GM21360 (cell line): ENCODE data around the gene DPF3.

Experiments used
- ATAC-seq: cut with Tn5 transposase; IDR thresholded peaks from one replicate; pipeline ENCODE4 v1.9.1; 2021; ENCODE audit warnings: mild to moderate bottlenecking, moderate library complexity; ENCODE audit not compliant: unreplicated experiment

Gene DPF3

DNA sequence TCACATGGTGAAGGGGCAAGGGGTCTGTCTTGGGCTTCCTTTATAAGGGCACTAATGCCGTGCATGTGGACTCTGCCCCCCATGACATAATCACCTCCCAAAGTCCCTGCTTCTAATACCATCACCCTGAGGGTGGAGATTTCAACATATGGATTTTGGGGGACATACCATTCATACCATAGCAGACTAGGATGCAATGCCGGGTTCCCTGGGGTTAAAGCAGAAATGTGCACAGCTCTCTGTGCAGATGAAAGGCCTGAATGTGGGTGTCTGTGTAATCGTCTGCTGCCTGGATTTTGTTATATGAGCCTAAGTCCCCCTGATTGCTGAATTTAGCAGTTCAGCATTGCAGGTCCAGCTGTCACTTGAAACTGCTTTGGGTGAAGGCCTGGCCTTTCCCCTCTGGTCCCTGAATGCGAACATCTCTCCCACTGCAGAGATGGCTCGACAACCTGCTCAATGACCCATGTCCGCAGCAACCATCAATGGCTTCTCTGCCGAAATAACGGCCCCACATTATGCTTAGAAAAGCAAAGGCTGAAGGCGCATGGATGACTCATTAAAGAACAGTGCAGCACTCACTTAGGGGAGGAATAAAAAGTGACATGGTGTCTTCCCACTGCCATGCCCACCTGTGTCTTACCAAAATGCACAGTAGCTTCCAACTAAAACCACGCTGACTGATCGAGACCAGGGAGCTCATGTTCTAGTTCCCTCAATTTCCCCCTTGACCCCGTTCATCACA is 286.3 kb downstream of the DPF3 start:
- ATAC-seq, result no peak

DNA sequence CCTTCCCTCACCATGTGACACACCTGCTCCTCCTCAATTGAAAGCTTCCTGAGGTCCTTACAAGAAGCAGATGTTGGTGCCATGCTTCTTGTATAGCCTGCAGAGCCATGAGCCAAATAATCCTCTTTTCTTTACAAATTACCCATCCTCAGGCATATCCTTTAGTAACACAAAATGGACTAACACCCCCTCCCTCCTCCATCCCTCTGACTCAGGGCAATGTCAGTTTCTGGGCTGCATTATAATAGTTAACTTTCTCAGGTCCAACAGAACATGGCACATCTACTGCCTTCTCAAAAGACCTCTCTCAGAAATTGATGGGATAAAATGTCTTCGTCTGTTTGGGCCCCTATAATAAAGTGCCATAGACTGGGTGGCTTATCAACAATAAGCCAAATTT is 287.0 kb downstream of the DPF3 start:
- no peak for ATAC-seq

GRCh38 chr14:72605921-72606220 is 288.0 kb downstream of the DPF3 start:
- no peak for ATAC-seq

DNA sequence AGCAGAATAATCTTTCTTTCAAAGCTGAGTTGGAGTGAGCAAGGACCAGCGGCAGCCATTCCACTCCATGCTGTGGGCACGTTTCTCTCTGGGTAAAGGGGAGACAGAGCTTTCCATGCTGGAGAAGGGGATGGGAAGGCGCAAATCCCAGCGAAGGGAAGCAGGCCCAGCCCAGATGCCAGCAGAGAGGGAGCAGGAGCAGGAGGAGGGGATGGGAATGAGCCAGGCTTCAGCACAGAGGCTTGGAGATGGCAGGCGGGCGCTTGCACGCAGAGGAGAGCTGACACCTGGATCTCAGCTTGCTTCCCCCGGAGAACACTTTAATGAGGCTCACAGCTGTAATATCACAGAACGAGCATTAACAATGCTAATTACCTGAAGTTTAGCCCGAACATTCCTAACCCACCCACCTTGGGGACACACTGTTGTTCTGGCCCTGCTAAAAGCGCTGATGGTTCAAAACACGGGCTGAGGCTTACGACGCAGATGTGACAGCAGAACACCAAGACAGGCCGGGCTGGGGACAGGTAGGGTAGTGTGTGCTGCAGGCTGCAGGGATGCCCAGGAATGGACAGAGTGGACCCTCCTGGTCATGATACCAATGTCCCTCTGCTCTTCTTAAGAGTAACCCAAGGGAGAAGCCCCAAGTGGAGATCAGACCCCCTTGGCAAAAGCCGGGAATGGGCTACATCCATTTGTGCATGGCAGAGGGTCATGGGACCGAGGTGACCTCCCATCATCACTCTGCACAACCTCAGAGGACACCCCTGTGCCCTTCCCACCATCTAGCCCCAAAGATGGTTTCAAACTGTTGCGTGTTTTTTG is 288.6 kb downstream of the DPF3 start:
- no peak for ATAC-seq

DNA sequence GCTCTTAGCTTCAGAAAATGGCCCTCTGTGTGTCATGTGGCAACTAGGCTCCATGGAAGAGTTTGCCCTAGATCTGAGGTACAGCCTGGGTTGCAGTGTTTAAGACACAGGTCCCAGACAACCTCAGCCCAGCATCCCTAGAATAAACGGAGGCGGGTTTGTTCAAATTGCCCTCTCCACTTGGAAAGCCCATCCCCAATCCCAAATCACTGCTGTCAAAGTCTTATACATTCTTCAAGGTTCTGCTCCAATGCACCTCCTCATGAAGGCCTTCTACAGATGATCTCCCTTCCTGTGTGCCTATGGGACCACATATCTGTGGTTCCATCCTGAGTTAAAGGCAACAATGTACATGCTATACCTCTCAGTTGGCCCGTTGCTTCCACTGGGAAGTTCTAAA is 289.8 kb downstream of the DPF3 start:
- no peak for ATAC-seq

DNA sequence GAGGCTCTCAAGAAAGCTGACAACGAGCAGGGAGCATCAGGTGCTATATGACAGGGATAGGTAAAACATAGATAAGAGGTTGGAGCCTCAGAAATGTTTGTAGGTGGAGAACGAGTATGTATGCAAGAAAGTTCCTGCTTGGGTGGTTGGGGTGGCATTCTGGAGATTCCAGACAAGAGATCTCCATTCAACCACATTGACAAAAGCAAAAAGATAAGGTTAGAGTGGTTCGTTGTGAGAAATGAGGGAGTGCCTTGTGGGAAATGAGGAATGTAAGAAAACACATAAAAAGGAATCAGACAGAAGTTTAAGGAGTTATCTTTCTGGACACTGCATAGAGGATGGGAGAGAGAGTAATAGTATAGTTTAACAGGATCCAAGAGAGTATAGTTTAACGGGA is 290.3 kb downstream of the DPF3 start:
- ATAC-seq, result no peak

- ATAC-seq, result no peak
Measured at GRCh38 chr14:72600551-72601330, 293.2 kb downstream of the DPF3 start.

GRCh38 chr14:72599579-72600470 is 294.1 kb downstream of the DPF3 start:
- no peak for ATAC-seq

GRCh38 chr14:72598306-72598705 is 295.6 kb downstream of the DPF3 start:
- ATAC-seq, result no peak

DNA sequence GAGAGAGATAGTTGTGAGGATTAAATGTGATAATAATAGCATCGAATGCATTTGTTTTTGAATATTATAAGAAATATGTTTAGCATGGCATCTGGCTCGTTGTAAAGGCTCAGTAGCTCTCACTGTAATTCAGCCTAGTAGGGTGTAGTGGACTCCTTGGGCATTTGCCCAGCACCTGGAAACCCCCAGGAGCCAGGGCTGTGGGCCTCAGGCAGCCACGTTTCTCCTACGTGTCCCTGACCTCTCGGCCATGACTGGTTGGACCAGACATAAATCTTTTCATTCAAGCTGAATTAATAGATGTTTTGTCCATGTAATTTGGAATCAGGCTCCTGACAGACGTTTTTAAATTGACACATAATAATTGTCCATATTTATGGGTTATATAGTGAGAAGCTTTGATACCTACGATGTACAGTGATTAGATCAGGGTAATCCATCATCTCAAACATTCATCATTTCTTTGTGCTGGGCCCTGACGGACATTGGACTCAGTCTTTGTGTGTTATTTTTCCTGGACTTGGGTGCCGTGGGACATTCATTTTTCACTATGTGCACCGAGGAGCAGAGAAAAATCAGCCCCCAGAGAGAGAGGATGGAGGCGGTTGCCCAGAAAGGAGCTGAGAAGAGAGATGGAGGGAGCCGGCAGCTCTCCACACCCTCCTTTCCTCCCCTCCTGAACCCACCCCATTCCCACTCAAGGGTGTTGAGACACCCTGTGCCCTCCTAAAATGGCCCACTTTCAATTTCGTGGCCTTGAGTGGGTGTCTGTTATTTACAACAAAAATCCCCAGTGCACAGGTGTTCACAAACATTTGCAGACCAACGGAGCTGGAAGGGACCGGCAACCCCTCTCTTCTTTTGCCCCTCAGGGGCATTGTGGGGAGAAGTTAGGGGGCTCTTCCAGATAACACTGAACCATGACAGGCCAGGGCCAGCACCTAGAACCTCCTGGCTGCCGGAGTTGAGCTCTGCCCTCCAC is 296.4 kb downstream of the DPF3 start:
- no peak for ATAC-seq

DNA sequence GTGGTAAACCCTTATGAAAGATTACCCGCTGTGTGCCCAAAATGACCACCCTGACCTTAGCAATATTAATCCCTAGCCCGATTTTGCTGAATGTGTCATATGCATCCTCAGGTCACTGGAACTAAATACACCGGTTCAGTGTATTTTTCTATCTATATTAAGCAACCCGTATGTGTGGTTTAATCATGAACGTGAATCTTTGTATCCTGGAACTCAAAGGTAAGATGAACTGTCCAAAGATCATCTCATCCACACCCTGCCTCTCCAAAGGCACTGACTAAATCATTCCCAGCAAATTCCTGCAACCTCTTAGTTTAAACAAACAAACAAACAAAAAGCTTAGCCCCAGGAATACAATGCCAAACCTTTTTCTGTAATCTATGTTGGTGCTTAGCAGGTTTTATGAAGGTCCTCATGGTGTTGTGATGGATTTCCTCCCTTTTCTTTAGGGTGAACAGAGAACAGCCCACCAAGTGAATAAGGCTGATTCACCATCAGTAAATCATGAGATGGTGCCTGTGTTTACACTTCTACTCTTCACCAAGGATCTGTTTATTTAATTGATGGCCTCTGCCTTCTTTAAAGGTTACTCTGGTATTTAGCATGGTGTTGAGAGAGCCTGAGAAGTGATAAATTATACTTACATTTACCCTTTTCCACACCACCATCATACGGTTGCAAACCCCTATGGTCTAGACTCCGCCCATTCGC is 298.6 kb downstream of the DPF3 start:
- ATAC-seq, result no peak

DNA sequence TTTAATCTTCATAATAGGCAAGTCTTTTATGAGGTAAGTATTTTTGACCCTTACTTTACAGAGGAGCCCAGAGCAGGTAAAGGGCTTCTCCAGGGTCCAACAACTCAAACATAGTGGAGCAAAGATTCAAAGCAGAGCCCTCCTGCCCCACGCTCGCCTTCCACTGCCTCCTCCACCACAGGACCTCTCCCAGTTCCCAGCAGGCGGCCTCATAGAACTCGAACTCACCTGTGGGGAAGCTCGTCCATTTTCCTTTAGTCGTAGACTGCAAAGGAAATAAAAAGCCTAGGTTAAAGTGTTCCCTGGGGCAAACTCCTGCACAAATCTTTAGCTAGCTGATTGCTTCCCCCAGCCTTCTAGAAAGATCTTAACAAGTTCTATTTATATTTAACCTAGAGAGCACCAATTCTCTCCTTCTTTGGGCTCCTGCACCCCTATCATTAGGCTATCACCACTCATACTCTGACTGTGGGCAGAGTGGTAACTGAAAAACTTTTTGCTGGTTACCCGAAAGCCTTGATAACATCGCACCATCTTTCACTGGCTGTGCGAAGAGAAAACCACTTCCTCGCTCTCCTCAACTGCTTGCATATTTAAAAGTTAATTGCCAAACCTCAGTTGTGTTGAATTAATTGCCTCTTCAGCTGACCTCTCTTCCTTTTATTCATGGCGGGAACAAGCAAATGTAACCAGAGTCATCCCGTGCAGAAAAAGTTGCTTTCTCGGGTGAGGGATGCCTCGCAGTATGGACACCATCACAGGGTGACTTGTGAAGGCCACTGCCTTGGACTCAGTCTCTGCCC is 299.6 kb downstream of the DPF3 start:
- ATAC-seq, result no peak

DNA sequence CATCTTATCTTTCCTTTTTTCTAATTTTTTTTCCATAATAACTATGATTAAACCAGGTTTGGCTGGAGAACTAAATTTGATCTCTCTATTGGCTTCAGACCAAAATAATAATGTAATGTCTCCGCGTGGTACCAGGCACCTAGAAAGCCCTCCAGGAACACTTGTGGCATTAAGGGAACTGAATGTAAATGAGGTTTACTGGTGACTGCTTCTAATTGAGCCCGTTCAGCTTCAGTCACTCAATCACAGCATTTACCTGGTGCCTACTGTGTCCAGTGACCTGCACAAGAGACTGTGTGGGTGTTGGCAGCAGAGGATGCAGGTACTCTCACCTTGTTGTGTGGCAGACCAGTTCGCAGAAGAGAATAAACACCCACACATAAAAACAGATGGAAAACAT is 302.5 kb downstream of the DPF3 start:
- ATAC-seq, result no peak

GRCh38 chr14:72590577-72590976 is 303.3 kb downstream of the DPF3 start:
- no peak for ATAC-seq

- ATAC-seq, result no peak
Measured at GRCh38 chr14:72589652-72590051, 304.2 kb downstream of the DPF3 start.

DNA sequence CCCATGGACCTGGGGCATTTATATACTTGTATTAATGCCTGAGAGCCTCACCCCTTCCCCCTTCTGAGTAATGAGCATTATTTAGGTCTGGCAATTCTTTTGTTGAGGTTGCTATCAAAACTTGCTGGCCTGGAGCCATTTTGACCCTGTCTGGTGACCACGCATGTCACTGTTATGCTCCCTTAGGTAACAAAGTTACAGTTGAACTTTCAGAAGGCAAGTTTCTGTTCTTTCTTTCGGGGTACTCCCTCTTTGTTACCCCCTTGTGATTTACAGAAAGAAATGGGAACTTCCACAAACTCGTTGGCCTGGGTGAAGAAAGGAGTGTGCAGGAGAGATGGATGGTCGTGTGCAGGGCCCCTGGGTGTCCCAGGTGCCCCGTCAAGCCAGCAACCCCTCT is 305.4 kb downstream of the DPF3 start:
- no peak for ATAC-seq

DNA sequence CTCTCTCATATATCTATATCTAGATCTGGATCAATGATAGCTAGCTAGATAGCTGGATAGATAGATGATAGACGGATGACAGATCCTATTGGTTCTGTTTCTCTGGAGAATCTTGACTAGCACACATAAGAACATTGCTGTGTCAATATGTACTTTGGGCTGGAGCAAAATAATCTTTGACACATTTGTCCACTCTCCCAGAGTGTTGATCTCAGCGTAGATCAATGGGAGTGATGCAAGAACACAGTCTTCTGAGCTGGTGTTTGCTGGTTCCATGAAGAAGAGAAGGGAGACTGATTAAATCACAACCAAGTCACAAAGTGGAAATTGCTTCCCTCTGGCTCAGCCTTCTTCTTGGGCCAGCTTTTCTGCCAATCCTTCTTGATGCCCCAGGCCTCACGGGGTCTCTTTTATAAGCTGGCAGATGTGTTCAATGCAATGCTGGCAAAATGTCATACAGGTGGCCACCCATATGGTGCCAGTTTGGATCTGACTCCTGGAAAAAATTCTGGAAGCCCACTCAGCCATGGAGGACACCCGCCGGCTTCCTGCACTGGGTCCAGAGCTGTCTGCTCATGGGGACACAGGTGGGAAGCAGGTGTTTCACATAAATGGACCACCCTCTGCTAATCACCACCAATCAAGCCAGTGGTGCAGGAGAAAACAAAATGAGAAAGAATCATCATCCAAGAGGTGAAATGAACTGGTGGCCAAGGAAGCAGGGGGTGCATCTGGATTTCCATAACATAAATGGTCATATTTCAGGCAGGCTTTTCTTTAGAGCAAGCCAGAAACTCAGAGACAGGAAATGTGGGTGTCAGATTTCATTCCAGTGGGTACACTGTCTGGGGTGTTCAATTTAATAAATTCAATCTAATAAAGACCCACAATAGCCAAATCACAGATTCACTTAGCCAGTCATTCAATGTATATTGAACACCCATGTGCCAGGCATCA is 310.3 kb downstream of the DPF3 start:
- no peak for ATAC-seq
